GM19238 (cell line): Measurements from ENCODE around the gene FARS2.

ENCODE experiments used
- DNase-seq: peaks from one replicate; pipeline ENCODE4 v3.0.0; 2011; ENCODE audit warnings: low spot score; ENCODE audit not compliant: insufficient read length

The FARS2 gene

DNA sequence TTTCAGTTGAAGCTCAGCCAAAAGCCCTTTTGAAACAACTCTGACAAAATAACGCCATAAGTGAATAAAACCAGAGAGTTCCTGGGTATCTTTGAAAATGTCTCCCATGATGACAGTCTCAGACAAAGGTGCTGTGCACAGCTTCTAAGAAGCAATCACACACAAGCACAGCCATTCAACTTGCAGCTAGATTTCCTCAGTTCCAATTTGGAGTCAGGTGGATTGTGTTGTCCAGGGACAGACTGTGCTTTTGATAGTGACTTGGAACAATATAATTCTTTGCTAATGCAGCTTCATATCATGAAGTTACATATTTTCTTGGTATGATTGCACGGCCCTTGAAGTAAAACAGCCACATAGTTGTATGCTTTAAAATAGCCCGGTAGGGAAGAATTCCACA, 105.6 kb downstream of the FARS2 start:
- DNase-seq: no peak

DNA sequence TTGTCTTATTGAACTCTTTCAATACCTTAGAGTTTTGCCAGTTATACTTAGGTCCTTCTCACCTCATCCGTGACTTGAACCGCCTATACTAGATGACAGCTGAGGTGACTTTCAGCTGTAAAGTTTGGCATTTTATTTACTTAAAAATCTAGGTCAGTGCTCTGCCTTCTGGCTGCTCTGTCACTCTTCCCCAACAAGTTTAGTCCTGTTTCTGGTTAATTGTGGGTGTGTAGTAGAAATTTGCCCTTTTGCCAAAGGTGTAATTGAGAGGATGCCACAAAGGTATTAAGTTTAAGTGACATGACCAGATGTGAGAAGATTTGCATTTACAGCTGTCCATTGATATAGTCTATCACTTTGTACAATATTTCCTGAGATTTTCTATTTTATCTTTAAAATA, 106.2 kb downstream of the FARS2 start:
- DNase-seq: no peak

DNA sequence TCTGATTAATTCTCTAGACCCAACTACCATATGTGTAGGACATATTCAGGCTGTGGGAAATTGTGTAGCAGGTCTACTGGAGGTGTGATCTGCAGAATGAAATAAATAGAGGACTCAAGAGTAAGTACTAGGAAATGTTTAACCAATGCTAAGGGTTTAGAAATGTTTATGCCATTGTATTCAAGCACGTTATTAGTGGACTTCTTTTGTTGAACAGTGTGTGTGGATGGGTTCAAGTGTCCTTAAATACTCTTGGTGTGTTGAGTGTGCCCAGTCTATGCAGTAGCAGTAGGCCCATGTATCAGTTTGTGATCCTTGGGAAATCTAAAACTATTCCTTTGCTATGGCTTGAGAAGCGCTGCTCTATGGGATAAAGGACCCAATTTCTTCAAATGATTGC, 112.1 kb downstream of the FARS2 start:
- DNase-seq: no peak

DNA sequence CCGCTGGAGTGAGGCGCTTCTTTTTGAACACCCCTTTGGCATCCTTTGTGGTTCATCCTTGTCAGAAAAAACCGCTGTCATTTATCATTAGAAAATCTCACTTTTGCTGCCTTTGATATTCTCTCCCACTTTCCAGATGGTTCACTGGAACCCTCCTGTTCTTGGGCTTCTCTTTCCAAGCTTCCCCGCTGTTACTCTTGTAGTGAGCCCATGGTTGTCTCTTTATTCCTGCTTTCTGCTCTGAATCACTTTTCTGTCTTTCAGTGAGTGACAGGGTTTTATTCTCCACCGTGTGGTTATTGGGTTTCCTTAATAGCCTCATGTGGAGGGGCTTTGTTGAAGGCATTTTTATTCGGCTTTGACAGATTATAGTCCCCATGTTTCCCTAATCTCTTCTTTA, 117.0 kb downstream of the FARS2 start:
- no peak for DNase-seq

DNA sequence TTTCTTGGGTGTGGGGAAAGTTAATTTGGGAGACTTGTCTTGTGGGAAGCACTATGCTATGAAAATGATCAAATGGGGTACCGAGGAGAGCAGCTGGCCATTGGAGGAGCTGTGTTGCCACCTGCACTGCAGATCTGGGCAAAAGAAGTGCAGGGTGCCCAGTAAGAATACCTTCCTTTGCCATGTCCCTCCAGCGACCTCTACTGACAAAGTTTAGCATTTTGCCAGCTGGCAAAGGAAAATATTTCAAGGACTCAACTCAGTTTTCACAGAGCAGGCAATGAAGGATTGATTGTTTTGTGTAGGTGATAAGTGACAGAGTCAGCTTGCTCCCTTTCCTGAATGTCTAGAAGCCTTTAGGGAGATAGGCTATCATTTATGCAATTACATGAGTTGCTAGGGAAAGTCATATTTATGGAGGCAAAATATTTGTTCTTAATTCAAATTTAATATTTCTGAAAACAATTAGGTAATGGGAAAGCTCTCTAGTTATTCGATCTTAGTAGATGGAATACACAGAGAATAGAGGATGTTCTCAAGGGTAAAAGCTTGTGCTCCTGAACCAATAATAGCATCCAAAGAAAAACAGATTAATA, 118.4 kb downstream of the FARS2 start:
- peak; percentile 23 for DNase-seq

DNA sequence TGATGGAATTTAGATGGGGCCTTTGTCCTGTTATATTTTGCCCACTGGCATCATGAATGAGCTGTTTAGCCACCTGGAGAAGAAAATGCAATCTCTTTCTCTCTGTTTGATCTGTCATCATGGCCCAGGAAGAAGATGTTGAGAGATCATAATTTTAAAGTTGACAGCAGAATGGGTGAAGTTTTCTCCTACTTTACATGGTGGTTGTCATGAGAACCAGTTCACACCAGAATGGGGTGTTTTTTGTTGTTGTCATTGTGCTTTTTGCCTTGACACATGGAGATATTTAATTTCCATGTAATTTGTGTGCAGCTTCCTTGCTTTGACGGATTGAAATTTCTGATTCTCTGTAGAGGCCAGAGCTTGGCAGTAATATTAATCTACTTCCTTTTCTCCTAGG, 122.5 kb downstream of the FARS2 start:
- no peak for DNase-seq

DNA sequence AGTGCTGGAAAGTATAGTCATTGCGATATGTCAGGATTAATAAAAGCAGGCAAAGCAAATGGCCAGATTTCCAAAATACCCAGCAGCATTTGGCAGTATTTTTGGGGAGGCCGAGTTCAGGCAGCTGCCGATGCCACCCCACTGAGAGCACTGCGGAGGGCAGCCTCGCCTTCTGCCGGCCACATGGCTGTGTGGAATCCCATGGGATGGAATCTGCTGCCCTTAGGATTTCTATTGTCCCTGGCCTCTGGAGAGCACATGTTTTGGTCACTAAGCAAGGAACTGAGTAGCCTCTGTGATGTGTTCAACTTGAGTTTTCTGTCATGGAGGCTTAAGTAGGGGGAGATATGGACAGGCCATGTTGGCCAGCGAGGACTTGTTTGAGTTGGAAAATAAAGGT, 123.0 kb downstream of the FARS2 start:
- no peak for DNase-seq

DNA sequence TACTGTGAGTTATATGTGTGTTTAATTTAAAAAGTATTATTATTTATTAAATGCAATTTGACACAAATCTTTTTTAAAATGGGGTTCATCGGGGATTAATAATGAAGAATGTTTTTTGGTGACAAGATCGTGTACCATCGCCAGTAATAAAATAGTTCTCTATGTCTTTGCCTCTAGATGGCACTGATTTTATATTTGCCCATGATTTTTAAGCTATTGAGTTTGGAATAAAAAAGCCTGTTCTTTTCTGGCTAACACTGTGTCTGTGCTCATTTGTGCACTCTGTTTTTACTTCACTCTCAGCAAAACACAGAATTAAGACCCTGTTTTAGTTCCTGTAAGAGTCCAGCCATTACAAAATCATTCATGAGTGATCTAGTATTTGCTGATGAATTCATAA, 127.0 kb downstream of the FARS2 start:
- DNase-seq: no peak

DNA sequence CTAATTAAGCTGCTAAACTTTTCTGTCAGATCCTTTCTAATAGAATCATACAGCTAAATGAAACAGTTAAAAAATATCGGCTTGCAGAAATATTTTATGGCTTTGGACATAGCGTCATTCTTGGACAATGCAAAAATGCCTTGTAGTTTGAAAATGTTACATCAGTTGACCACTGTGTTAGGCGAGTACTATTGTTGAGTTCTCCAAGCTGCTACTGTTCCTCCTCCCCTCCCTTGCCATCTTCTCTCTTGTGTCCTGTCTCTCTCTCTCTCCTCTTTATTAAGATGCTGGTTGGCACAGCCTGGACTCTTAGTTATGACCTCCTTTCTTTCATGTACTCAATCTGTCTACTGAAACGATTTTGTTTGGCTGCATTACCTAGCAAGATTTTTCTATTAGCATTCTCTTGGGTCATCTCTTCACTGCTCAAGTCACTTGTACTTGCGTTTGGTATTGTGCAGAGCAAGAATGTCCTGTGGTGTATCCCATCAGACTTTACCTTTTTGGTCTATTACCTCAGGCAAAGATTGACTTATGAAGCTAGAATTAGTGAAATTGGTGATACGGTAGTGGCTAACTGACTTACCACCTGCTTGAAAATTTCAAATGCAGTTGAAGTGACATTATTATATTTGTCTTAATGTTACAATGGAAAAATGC, 127.9 kb downstream of the FARS2 start:
- no peak for DNase-seq

DNA sequence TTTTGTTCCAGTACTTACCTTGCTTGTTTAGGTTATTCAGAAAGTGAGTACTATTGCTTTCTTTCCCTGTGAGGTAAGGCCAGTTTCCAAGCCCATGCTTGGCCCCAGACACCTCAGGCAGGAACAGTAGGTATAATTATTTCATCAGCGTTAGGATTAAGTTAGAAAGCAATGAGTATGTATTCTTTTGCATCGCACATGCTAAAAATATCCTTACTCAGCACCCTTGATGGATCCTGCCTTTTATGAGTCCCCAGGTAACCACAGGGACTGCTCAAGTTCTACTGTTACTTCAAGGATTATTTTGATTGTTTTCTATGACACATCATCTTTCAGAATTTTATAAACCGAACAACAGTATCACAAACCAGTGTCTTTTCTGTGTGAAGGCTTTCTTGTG, 128.9 kb downstream of the FARS2 start:
- no peak for DNase-seq

DNA sequence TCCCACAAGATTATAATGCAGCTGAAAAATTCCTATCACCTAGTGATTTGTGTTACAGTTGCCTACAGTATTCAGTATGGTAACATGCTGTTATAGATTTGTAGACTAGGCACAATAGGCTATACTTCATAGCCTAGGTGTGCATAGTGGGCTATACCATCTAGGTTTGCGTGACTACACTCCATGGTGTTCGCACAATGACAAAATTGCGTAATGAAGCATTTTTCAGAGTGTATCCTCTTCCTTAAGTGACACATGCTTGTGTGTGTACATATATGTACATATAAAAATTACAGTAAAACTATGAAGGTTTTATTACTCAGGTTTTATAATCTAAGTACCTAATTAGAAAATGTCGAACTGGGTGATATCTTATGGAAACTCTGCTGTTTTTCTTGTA, 133.0 kb downstream of the FARS2 start:
- DNase-seq: no peak

DNA sequence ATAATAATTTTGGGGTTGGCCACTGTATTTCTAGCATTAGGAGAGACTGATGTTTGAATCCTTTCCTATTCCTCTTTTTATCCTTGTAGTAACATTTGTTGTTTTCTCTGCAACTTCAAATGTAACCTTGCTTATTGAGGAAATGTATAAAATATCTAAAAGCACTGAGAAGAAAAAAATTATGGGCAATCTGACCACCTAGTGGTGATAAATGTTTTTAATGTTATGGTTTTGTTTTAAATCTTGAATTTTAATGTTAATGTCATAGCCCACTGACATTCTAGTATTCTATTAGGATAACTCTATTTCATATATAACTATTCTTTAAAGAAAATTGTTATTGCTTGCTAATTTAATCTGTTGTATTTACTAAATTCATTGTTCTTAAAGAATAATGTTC, 134.4 kb downstream of the FARS2 start:
- no peak for DNase-seq

DNA sequence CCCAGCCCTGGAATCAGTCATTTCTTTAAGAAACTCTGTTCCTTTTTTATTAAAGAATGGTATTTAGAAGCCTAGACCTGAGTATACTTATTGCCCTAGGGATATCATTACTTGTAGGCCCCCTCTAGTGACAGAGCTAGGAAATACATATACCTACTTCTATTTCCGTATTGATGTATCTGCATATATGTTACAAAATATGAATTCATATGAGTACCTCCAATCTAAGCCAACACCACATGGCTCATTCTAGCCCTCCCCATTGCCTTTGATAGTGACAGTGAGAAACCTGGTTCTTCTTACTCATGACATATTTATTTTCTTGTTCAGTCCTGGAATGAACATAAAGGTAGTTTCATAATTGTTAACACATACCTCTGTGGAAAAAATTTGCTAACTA, 137.2 kb downstream of the FARS2 start:
- no peak for DNase-seq

DNA sequence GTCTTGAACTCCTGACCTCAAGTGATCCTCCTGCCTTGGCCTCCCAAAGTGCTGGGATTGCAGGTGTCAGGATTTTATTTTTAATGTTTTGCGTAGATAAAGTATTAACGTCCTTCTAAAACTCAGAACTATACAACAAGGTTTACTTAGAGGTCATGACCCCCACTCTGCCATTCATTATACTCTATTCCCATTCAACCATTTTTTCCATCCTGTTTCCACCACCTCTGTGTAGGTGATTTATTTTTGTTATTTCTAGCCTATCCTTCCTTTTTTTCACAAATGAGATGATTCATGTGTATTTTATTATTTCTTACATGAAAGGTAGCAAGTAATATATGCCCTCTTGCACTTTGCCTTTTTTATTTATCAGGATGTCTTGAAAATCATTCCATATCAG, 138.1 kb downstream of the FARS2 start:
- DNase-seq: no peak

DNA sequence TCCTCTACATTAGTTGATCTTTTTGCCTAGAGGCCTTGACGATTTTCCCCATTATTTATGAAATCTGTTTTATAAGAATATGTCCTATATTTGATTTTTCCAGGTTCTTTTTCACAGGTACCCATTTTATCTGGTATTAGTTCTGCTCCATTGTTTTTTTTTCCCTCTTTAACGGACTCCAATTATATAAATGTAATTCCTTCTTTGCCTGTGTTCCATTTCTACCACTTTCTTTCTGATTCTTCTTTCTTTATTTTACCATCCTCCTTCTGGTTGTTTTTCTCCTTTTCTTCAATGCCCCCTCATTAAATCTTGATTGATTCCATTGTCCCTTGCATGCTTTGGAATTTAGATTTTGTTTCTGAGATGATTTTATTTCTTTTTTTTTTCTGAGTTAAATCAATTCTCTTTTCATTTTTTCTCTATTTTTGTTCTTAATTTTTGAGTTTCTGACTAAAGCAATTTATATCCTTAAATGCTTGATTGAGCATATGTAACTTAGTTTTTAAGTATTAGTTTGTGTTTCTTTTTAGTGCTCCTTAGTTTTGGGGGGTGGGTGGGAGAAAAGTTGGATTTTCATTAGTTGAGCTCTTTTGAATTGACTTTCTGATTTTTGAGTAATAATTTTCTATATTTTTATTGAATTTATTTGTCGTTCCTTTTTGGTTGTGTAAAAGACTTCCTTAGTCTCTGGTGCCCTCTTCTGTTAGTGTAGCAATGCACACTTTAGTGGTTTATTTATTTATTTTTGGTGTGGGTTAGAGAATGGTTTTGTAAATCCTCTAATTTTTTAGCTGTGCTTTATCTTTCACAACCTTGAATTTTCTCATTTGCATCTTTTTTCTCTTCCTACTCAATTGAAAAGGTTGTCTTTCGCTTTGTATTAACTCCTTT, 140.8 kb downstream of the FARS2 start:
- DNase-seq: no peak

DNA sequence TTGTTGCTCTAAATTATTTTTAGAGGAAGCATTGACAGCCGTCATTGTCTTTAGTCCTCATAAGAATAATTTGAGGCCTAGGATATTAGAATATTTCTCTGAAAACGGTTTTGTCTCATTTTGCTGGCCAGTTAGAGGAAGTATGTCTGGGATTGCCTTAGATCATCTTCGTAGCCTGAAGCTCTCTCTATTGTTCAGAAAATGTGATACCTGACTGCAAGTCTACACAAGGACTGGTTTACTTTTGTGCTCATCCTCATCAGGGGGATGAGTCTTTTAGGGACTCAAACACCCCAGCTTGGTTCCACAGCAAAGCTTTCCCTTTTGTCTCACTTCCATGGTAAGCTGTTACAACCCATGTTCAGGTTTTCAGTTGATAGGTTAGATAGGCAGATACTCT, 141.8 kb downstream of the FARS2 start:
- no peak for DNase-seq

DNA sequence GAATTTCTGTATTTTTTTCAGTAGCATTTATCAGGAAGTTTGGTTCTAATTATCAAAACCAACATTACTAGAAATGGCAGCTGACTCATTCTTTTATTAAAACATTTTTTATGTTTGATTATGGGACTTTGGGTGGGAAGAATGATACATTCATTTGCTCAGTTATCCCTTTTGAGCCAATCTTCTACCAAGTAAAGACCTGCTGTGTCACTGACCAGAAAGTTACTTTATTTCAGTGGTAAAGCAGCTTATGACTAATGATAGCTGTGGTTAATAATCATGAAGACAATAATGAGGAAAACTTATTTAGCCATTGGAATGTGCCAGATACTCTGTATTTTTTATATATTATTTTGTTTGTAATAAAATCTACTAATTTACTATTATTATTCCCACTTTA, 142.3 kb downstream of the FARS2 start:
- DNase-seq: no peak

DNA sequence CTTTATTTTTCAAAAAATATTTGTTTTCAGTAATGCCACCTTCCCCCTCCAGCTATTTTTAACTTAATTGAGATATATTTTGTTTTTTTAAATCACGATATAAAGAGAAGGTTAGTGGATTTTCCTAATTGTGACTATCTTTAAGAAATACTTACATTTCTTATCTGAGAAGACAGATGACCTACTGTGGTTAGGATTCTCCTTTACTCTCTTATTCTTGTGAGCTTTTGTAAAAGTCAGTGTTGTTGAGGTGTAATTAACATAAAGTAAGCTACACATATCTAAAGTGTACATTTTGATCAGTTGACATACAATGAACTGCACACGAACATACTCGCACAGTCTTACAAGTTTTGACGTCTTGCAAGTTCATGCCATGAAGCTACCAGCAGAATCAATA, 144.7 kb downstream of the FARS2 start:
- DNase-seq: no peak

DNA sequence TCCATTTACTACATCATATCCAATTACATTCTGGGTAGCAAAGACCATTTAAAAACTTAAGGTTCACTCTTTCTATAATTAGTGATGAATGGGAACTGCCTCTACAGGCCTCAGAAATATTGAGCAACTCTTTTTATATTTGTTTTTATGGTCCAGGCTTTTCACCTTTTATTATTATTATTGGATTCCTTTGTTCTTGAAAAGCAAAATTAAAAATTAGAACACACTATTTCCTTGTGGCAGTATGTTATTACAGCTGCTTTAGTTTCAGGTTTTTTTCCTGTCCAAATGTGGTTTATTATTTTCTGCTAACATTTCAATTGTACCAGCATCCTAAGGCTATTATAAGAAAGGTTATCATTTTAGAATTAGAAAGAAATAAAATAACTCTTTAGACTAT, 150.1 kb downstream of the FARS2 start:
- no peak for DNase-seq

DNA sequence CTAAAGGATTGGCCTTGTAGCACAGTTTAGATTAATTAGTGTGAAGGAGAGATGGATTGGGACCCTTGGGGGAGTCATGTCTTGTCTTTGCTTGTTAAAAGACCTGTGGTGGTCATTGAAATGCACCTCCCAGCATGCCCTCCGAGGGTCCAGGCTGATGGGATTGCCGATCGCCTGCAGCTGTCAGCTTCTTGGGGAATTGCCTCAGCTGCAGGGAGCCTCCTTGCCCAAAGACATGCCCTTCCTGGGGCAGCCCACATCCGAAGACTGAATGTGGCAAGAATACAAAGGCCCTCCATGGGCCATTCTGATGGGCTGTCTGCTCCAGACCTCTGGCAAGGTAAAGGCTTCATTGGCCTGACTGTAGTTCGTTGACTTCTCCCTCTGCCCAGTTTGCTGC, 150.7 kb downstream of the FARS2 start:
- DNase-seq: no peak

DNA sequence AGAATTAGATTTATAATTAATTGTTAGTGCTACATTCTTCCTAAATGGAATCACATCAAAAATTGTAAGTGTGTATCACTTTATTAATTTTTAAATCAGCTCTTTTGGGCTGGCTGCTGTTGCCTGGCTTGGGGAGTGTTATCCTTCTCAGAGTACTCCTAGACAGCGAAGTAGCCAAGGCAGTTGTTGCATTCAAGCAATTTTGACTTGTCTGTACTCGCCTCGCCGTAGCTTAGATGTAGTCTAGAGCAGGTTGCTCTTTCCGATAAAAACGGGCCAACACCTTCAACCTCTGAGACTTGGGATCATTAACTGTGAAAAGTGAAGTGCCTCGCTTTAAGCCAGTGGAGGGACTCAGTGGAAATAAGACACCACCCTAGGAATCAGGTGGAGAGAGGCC, 151.3 kb downstream of the FARS2 start:
- no peak for DNase-seq

DNA sequence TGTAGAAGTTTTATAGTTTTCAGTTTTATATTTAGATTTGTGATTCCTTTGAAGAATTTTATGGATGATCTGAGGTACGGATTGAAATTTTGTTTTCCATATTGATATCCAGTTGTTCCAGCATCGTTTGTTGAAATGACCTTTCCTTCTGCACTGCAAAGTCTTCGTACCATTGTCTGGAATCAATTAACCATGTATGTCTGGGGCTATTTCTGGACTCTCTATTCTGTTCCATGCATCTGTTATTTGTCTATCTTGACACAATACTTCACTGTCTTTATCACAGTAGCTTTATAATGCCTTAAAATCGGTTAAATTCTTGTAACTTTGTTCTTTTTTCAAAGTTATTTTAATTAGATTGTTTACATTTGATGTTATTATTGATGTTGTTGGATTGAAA, 154.9 kb downstream of the FARS2 start:
- DNase-seq: no peak
